ENCODE results near the gene CUX1.

- TF ChIP-seq MEF2A (IDR thresholded peaks at IDR 0.05; ENCODE audit: insufficient read depth, low read depth, low read length): no peak
- TF ChIP-seq ZBTB4 (CRISPR knock-in tag; IDR thresholded peaks at IDR 0.05): no peak
- TF ChIP-seq BMI1 (IDR thresholded peaks at IDR 0.05; ENCODE audit: borderline replicate concordance): no peak
- no peak for TF ChIP-seq EP300 (IDR thresholded peaks at IDR 0.05; ENCODE audit: borderline replicate concordance in 1 of 2, control insufficient read depth in 1 of 2, low read depth in 2 of 2, low read length in 2 of 2)
- TF ChIP-seq BCLAF1 (IDR thresholded peaks at IDR 0.05): no peak
- TF ChIP-seq SUZ12 (IDR thresholded peaks at IDR 0.05; ENCODE audit: unreplicated experiment): no peak
Measured at GRCh38 chr7:102216573-102217314, 399.3 kb downstream of the CUX1 start.
